ENCODE data around the gene GPR15. TPM values are rescaled to one million over a fixed set of nuclear protein-coding genes. Genes with fewer than 3 reads are reported as not detected.

Gene GPR15
- total and polyA plus RNA-seq, 12 donors = 0.14 to 0.39 TPM; not detected in 10

- WGBS, 4 donors = 65 to 79% (median 70%) methylated on average over 2 of the region's 2 CpGs
- no peak for DNase-seq
- TF ChIP-seq CTCF (IDR thresholded peaks at IDR 0.05) = no peak
- H3K4me3 ChIP-seq = no peak overlapping the region
- intact Hi-C loops (cut with DNase I) = no loop called here
- no peaks in the 10 kb centered on the region for H3K36me3 ChIP-seq (replicated peaks in 1 of 2)
- no peak overlapping the region for H3K27ac ChIP-seq
- no peaks in the 10 kb centered on the region for H3K4me1 ChIP-seq (replicated peaks in 1 of 2)
- H3K27me3 ChIP-seq = no peaks in the 10 kb centered on the region
- no peaks in the 10 kb centered on the region for H3K9me3 ChIP-seq (replicated peaks in 1 of 3)
These were observed 22.8 kb downstream of the GPR15 start for GRCh38 chr3:98554580-98554979.

GRCh38 chr3:98555025-98555379 lies 23.2 kb downstream of the GPR15 start:
- H3K27ac ChIP-seq = no peak overlapping the region
- no peaks in the 10 kb centered on the region for H3K4me1 ChIP-seq (replicated peaks in 1 of 2)
- H3K27me3 ChIP-seq = no peaks in the 10 kb centered on the region
- H3K9me3 ChIP-seq (replicated peaks in 1 of 3) = no peaks in the 10 kb centered on the region
- TF ChIP-seq CTCF (IDR thresholded peaks at IDR 0.05) (no peak), POLR2A (IDR thresholded peaks at IDR 0.05) (no peak)
- 57 to 67% (median 61%) methylated on average over 4 of the region's 4 CpGs for WGBS, 4 donors
- no peak for DNase-seq
- no peak overlapping the region for H3K4me3 ChIP-seq
- intact Hi-C loops (cut with DNase I) = no loop called here
- H3K36me3 ChIP-seq (replicated peaks in 1 of 2) = no peaks in the 10 kb centered on the region

GRCh38 chr3:98556164-98557130 lies 24.7 kb downstream of the GPR15 start:
- DNase-seq = no peak
- TF ChIP-seq POLR2A (IDR thresholded peaks at IDR 0.05) (no peak), CTCF (IDR thresholded peaks at IDR 0.05) (no peak)
- H3K27ac ChIP-seq = no peak overlapping the region

GRCh38 chr3:98557324-98558010 lies 25.7 kb downstream of the GPR15 start:
- H3K27me3 ChIP-seq = no peaks in the 10 kb centered on the region
- DNase-seq = no peak
- TF ChIP-seq POLR2A (IDR thresholded peaks at IDR 0.05) (no peak), CTCF (IDR thresholded peaks at IDR 0.05) (no peak)
- H3K9me3 ChIP-seq (replicated peaks in 1 of 3) = no peaks in the 10 kb centered on the region
- no peak overlapping the region for H3K27ac ChIP-seq
- H3K36me3 ChIP-seq (replicated peaks in 1 of 2) = no peaks in the 10 kb centered on the region
- intact Hi-C loops (cut with DNase I) = no loop called here
- 57 to 69% (median 61%) methylated on average over 4 of the region's 4 CpGs for WGBS, 4 donors
- H3K4me1 ChIP-seq (replicated peaks in 1 of 2) = no peaks in the 10 kb centered on the region
- H3K4me3 ChIP-seq = no peak overlapping the region

More at GRCh38 chr3:98556164-98557130, 24.7 kb downstream of the GPR15 start:
- no peaks in the 10 kb centered on the region for H3K27me3 ChIP-seq
- WGBS, 4 donors = 67 to 76% (median 75%) methylated on average over 7 of the region's 7 CpGs
- no peaks in the 10 kb centered on the region for H3K4me1 ChIP-seq (replicated peaks in 1 of 2)
- no peaks in the 10 kb centered on the region for H3K9me3 ChIP-seq (replicated peaks in 1 of 3)
- H3K4me3 ChIP-seq = no peak overlapping the region
- no peaks in the 10 kb centered on the region for H3K36me3 ChIP-seq (replicated peaks in 1 of 2)
- intact Hi-C loops (cut with DNase I) = no loop called here
